WTC11 (cell line): Measurements from ENCODE around the gene MDM4. TPM values are rescaled to one million over a fixed set of nuclear protein-coding genes. Genes with fewer than 3 reads are reported as not detected.

Source experiments
- ATAC-seq: fragments of 200-7000 bp; cut with Tn5 transposase; 2 replicates; pipeline ENCODE4 v1.10.0; 2021; ENCODE audit warnings: mild to moderate bottlenecking, moderate library complexity
- CTCF ChIA-PET: fragments of 300-600 bp; sonication (Branson Sonifier 250); formaldehyde crosslinking; loops from one replicate; lab custom pipeline; 2021; ENCODE audit warnings: antibody characterized with exemption; lab: Charles Lee
- POLR2A ChIA-PET: fragments of 350-600 bp; sonication (Branson Sonifier 250); formaldehyde crosslinking; loops from one replicate; lab custom pipeline; 2021; ENCODE audit warnings: antibody characterized with exemption; lab: Charles Lee
- DNase-seq: peaks from one replicate; pipeline ENCODE4 v3.0.0; 2021; ENCODE audit warnings: low spot score
- H3K27ac Mint-ChIP-seq: 2 replicates; pipeline ENCODE4 v1.8.0; 2021; ENCODE audit warnings: mixed read lengths
- H3K27me3 Mint-ChIP-seq: 2 replicates; pipeline ENCODE4 v1.8.0; 2021; ENCODE audit warnings: low read depth, mild to moderate bottlenecking, moderate library complexity, mixed read lengths
- H3K36me3 Mint-ChIP-seq: 2 replicates; pipeline ENCODE4 v1.8.0; 2021; ENCODE audit warnings: mixed read lengths
- H3K4me1 Mint-ChIP-seq: 2 replicates; pipeline ENCODE4 v1.8.0; 2022; ENCODE audit warnings: mixed read lengths
- H3K4me3 Mint-ChIP-seq: 2 replicates; pipeline ENCODE4 v1.8.0; 2021; ENCODE audit warnings: mild to moderate bottlenecking, moderate library complexity, mixed read lengths
- H3K9me3 Mint-ChIP-seq: 2 replicates; pipeline ENCODE4 v1.8.0; 2021; ENCODE audit warnings: mixed read lengths
- CREB1 ChIP-seq: sonication (generic); formaldehyde crosslinking; IDR thresholded peaks from 2 replicates; pipeline ENCODE4 v1.8.0; 2023; ENCODE audit warnings: mild to moderate bottlenecking, missing genetic modification reagents
- ETV6 ChIP-seq: sonication (generic); formaldehyde crosslinking; IDR thresholded peaks from 2 replicates; pipeline ENCODE4 v1.8.1; 2022; ENCODE audit warnings: mild to moderate bottlenecking, missing genetic modification reagents
- FOXP1 ChIP-seq: sonication (generic); formaldehyde crosslinking; IDR thresholded peaks from 2 replicates; pipeline ENCODE4 v1.8.0; 2022; ENCODE audit warnings: missing genetic modification reagents, mild to moderate bottlenecking, moderate library complexity, borderline replicate concordance
- HMGA2 ChIP-seq: fragments of 250-450 bp; sonication (Bioruptor Pico); IDR thresholded peaks from 2 replicates; pipeline ENCODE4 v1.4.0; 2021; ENCODE audit warnings: mild to moderate bottlenecking, moderate library complexity
- MYBL2 ChIP-seq: sonication (generic); formaldehyde crosslinking; IDR thresholded peaks from 2 replicates; pipeline ENCODE4 v1.8.1; 2023; ENCODE audit warnings: mild to moderate bottlenecking, moderate library complexity, missing genetic modification reagents
- NFATC4 ChIP-seq: fragments of 250-450 bp; sonication (Bioruptor Pico); IDR thresholded peaks from 2 replicates; pipeline ENCODE4 v1.9.0; 2021; ENCODE audit warnings: mild to moderate bottlenecking
- NR3C1 ChIP-seq: sonication (generic); formaldehyde crosslinking; conservative IDR thresholded peaks from 2 replicates; pipeline ENCODE4 v1.8.1; 2023; ENCODE audit warnings: low read depth, mild to moderate bottlenecking, missing genetic modification reagents
- OVOL2 ChIP-seq: fragments of 250-450 bp; sonication (Bioruptor Pico); IDR thresholded peaks from 2 replicates; pipeline ENCODE4 v1.9.0; 2021; ENCODE audit warnings: mild to moderate bottlenecking, borderline replicate concordance
- TEAD1 ChIP-seq: sonication (generic); formaldehyde crosslinking; IDR thresholded peaks from 2 replicates; pipeline ENCODE4 v1.8.0; 2022; ENCODE audit warnings: mild to moderate bottlenecking, missing genetic modification reagents
- ZBTB21 ChIP-seq: sonication (generic); formaldehyde crosslinking; IDR thresholded peaks from 2 replicates; pipeline ENCODE4 v1.8.1; 2023; ENCODE audit warnings: mild to moderate bottlenecking, missing genetic modification reagents, borderline replicate concordance
- ZNF121 ChIP-seq: sonication (generic); formaldehyde crosslinking; IDR thresholded peaks from 2 replicates; pipeline ENCODE4 v1.8.0; 2023; ENCODE audit warnings: missing genetic modification reagents
- ZNF232 ChIP-seq: sonication (generic); formaldehyde crosslinking; IDR thresholded peaks from 2 replicates; pipeline ENCODE4 v1.8.0; 2022; ENCODE audit warnings: mild to moderate bottlenecking, missing genetic modification reagents
- total RNA-seq: library from RNA; stranded (reverse); gene quantifications from 3 replicates; pipeline ENCODE4 v1.2.3, GENCODE V29; 2021
- TF ChIP-seq, protein P1 (sequence below): sonication (generic); formaldehyde crosslinking; conservative IDR thresholded peaks from 2 replicates; pipeline ENCODE4 v1.8.1; 2023; ENCODE audit warnings: mild to moderate bottlenecking, low read depth, missing genetic modification reagents, moderate library complexity
- TF ChIP-seq, protein P2 (sequence below): sonication (generic); formaldehyde crosslinking; IDR thresholded peaks from 2 replicates; pipeline ENCODE4 v1.8.1; 2022; ENCODE audit warnings: low read depth, mild to moderate bottlenecking, moderate library complexity, missing genetic modification reagents, borderline replicate concordance
- TF ChIP-seq, protein P3 (sequence below): sonication (generic); formaldehyde crosslinking; IDR thresholded peaks from 2 replicates; pipeline ENCODE4 v1.8.0; 2022; ENCODE audit warnings: mild to moderate bottlenecking, missing genetic modification reagents
- TF ChIP-seq, protein P4 (sequence below): sonication (generic); formaldehyde crosslinking; IDR thresholded peaks from 2 replicates; pipeline ENCODE4 v1.8.1; 2023; ENCODE audit warnings: mild to moderate bottlenecking, missing genetic modification reagents, moderate library complexity
- TF ChIP-seq, protein P5 (sequence below): sonication (generic); formaldehyde crosslinking; IDR thresholded peaks from 2 replicates; pipeline ENCODE4 v1.8.0; 2023; ENCODE audit warnings: mild to moderate bottlenecking, missing genetic modification reagents

MDM4 gene
- total RNA-seq, 1 experiment from 2014 or later = 76.2 TPM

DNA sequence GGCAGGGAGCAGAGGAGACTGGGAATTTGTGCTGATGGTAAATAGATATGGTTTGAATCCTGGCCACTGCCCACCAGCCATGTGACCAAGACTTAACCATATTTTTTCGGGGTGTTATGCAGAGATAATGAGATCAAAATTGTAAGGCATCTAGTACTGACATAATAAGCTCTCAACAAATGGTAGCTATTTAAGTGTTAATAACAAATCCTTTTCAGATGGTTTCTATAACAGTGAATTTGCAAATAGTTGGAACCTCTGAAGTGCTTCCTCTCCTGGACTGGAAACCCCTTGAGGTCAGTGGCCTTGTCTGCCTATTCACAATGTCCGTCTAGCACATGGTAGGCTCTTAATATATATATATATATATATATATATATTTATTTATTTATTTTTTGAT lies 64.7 kb downstream of the MDM4 start (continued):
- no peak for TF ChIP-seq CREB1 (CRISPR knock-in tag)
- TF ChIP-seq ZNF121 (CRISPR knock-in tag) = no peak
- TF ChIP-seq, protein P1, sequence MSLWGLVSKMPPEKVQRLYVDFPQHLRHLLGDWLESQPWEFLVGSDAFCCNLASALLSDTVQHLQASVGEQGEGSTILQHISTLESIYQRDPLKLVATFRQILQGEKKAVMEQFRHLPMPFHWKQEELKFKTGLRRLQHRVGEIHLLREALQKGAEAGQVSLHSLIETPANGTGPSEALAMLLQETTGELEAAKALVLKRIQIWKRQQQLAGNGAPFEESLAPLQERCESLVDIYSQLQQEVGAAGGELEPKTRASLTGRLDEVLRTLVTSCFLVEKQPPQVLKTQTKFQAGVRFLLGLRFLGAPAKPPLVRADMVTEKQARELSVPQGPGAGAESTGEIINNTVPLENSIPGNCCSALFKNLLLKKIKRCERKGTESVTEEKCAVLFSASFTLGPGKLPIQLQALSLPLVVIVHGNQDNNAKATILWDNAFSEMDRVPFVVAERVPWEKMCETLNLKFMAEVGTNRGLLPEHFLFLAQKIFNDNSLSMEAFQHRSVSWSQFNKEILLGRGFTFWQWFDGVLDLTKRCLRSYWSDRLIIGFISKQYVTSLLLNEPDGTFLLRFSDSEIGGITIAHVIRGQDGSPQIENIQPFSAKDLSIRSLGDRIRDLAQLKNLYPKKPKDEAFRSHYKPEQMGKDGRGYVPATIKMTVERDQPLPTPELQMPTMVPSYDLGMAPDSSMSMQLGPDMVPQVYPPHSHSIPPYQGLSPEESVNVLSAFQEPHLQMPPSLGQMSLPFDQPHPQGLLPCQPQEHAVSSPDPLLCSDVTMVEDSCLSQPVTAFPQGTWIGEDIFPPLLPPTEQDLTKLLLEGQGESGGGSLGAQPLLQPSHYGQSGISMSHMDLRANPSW (CRISPR knock-in tag) = no peak
- TF ChIP-seq, protein P2, sequence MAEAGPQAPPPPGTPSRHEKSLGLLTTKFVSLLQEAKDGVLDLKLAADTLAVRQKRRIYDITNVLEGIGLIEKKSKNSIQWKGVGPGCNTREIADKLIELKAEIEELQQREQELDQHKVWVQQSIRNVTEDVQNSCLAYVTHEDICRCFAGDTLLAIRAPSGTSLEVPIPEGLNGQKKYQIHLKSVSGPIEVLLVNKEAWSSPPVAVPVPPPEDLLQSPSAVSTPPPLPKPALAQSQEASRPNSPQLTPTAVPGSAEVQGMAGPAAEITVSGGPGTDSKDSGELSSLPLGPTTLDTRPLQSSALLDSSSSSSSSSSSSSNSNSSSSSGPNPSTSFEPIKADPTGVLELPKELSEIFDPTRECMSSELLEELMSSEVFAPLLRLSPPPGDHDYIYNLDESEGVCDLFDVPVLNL (CRISPR knock-in tag) = no peak

DNA sequence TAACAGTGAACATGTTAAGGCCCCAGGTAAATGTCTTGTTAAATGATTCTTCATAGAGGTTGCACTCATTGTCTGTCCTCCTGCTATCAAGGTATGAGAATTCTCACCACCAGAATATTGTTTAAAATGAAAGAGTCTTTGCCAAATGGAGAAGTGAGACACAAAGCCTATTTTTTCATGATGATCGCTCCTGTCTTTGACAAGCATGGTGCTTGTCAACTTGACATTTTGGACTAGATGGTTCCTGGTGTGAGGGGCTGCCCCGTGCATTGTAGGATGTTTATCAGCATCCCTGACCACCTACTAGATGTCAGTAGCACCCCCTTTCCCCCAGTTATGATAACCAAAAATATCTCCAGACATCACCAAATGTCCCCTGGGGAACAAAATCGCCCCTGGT lies 65.6 kb downstream of the MDM4 start:
- peaks cover 47% of the 10 kb centered on the region for H3K4me1 Mint-ChIP-seq
- H3K4me3 Mint-ChIP-seq = no peak overlapping the region
- H3K36me3 Mint-ChIP-seq = no peaks in the 10 kb centered on the region; the same call in 1 of the 2 replicates
- peaks cover 3% of the 10 kb centered on the region; the same call in 1 of the 2 replicates for H3K9me3 Mint-ChIP-seq
- CTCF ChIA-PET = interaction anchor here (0.9 kb wide), 1 partner anchor 165 kb away, joined by 3 read pairs; no protein-coding TSS in a partner anchor
- H3K27me3 Mint-ChIP-seq = peaks cover 13% of the 10 kb centered on the region
- no peak for TF ChIP-seq NFATC4 (CRISPR knock-in tag)
- no peak for TF ChIP-seq ETV6 (CRISPR knock-in tag)
- TF ChIP-seq NR3C1 (CRISPR knock-in tag) = no peak
- TF ChIP-seq ZNF232 (CRISPR knock-in tag) = no peak
- no peak for TF ChIP-seq CREB1 (CRISPR knock-in tag)
- TF ChIP-seq MYBL2 (CRISPR knock-in tag) = no peak
- no peak for TF ChIP-seq FOXP1 (CRISPR knock-in tag)
- no peak for TF ChIP-seq OVOL2 (CRISPR knock-in tag)
- no peak for TF ChIP-seq TEAD1 (CRISPR knock-in tag)
- no peak for TF ChIP-seq HMGA2
- TF ChIP-seq ZBTB21 (CRISPR knock-in tag) = no peak
- TF ChIP-seq, protein P3, sequence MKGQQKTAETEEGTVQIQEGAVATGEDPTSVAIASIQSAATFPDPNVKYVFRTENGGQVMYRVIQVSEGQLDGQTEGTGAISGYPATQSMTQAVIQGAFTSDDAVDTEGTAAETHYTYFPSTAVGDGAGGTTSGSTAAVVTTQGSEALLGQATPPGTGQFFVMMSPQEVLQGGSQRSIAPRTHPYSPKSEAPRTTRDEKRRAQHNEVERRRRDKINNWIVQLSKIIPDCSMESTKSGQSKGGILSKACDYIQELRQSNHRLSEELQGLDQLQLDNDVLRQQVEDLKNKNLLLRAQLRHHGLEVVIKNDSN (CRISPR knock-in tag) = no peak
- TF ChIP-seq, protein P4, sequence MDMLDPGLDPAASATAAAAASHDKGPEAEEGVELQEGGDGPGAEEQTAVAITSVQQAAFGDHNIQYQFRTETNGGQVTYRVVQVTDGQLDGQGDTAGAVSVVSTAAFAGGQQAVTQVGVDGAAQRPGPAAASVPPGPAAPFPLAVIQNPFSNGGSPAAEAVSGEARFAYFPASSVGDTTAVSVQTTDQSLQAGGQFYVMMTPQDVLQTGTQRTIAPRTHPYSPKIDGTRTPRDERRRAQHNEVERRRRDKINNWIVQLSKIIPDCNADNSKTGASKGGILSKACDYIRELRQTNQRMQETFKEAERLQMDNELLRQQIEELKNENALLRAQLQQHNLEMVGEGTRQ = no peak
- TF ChIP-seq, protein P5, sequence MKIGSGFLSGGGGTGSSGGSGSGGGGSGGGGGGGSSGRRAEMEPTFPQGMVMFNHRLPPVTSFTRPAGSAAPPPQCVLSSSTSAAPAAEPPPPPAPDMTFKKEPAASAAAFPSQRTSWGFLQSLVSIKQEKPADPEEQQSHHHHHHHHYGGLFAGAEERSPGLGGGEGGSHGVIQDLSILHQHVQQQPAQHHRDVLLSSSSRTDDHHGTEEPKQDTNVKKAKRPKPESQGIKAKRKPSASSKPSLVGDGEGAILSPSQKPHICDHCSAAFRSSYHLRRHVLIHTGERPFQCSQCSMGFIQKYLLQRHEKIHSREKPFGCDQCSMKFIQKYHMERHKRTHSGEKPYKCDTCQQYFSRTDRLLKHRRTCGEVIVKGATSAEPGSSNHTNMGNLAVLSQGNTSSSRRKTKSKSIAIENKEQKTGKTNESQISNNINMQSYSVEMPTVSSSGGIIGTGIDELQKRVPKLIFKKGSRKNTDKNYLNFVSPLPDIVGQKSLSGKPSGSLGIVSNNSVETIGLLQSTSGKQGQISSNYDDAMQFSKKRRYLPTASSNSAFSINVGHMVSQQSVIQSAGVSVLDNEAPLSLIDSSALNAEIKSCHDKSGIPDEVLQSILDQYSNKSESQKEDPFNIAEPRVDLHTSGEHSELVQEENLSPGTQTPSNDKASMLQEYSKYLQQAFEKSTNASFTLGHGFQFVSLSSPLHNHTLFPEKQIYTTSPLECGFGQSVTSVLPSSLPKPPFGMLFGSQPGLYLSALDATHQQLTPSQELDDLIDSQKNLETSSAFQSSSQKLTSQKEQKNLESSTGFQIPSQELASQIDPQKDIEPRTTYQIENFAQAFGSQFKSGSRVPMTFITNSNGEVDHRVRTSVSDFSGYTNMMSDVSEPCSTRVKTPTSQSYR (CRISPR knock-in tag) = no peak
- DNase-seq = no peak
- POLR2A ChIA-PET = no interaction called here
- no peak for ATAC-seq
- no peak overlapping the region for H3K27ac Mint-ChIP-seq
